H1 (cell line): ENCODE measurements around the gene MLKL. TPM values are rescaled to one million over a fixed set of nuclear protein-coding genes. Genes with fewer than 3 reads are reported as not detected.
A peak's percentile ranks its signal among the peaks of the same experiment; 100 is the strongest.

Source experiments
- CTCF ChIA-PET: fragments of 300-600 bp; sonication (Branson Sonifier 250); formaldehyde crosslinking; loops from one replicate; lab custom pipeline; 2021; ENCODE audit not compliant: partially characterized antibody; lab: Charles Lee
- POLR2A ChIA-PET: fragments of 300-600 bp; sonication (Branson Sonifier 250); formaldehyde crosslinking; loops from one replicate; lab custom pipeline; 2021; ENCODE audit warnings: inconsistent platforms; ENCODE audit not compliant: partially characterized antibody; lab: Charles Lee
- DNase-seq, 2 experiments: peaks; one replicate each; pipeline versions ENCODE4 v3.0.0 to v3.0.0-alpha.2; 2010 to 2022; ENCODE audit warnings: low spot score in 2 of 2, low read depth in 1 of 2, mixed read lengths in 1 of 2
- FAIRE-seq: peaks from 2 replicates; lab custom pipeline; 2011; peaks lifted over from hg19 to GRCh38; lab: Jason Lieb, UNC
- H2AFZ ChIP-seq: 2 replicates; pipeline ENCODE4 v1.8.1; 2012; ENCODE audit warnings: low read length, inconsistent platforms
- H2AK5ac ChIP-seq: 2 replicates; pipeline ENCODE4 v1.6.1; 2013; ENCODE audit warnings: low read depth, low read length
- H2BK120ac ChIP-seq: replicated peaks from 2 replicates; pipeline ENCODE3; 2013; ENCODE audit warnings: low read depth, low read length, inconsistent platforms
- H2BK12ac ChIP-seq: 2 replicates; pipeline ENCODE4 v1.6.1; 2013; ENCODE audit warnings: low read depth, low read length
- H2BK15ac ChIP-seq: 2 replicates; pipeline ENCODE4 v1.6.1; 2013; ENCODE audit warnings: low read length
- H2BK20ac ChIP-seq: 2 replicates; pipeline ENCODE4 v1.6.1; 2013; ENCODE audit warnings: low read length
- H2BK5ac ChIP-seq: 2 replicates; pipeline ENCODE4 v1.6.1; 2013; ENCODE audit warnings: low read depth, low read length
- H3K14ac ChIP-seq: 2 replicates; pipeline ENCODE4 v1.6.1; 2013; ENCODE audit warnings: inconsistent platforms; ENCODE audit not compliant: insufficient read length
- H3K18ac ChIP-seq: 2 replicates; pipeline ENCODE4 v1.6.1; 2013; ENCODE audit warnings: low read length; ENCODE audit errors: extremely low read depth
- H3K23ac ChIP-seq: 2 replicates; pipeline ENCODE4 v1.6.1; 2013; ENCODE audit warnings: inconsistent platforms; ENCODE audit not compliant: insufficient read length
- H3K23me2 ChIP-seq: 2 replicates; pipeline ENCODE4 v1.6.1; 2013; ENCODE audit warnings: low read depth, low read length
- H3K27ac ChIP-seq: 2 replicates; pipeline ENCODE4 v1.6.1; 2011; ENCODE audit warnings: low read depth, low read length, inconsistent platforms
- H3K27me3 ChIP-seq, 4 experiments: replicated peaks in 1 of 4; 1 replicate in 1 of 4; 2 replicates in 3 of 4; pipeline versions ENCODE4 v1.6.1 to v1.8.1; 2011 to 2013; ENCODE audit warnings: low read length in 3 of 4, mild to moderate bottlenecking in 3 of 4, inconsistent platforms in 2 of 4, mixed read lengths in 2 of 4, moderate library complexity in 1 of 4; ENCODE audit not compliant: control insufficient read depth in 3 of 4, insufficient read depth in 3 of 4; ENCODE audit errors: extremely low read depth in 1 of 4
- H3K36me3 ChIP-seq, 4 experiments: 2 replicates each; pipeline versions ENCODE4 v1.6.1 to v1.8.1; 2011 to 2013; ENCODE audit warnings: mild to moderate bottlenecking in 4 of 4, low read length in 3 of 4, moderate library complexity in 2 of 4, control low read depth in 1 of 4, inconsistent platforms in 1 of 4; ENCODE audit not compliant: insufficient read depth in 4 of 4, control insufficient read depth in 2 of 4
- H3K4ac ChIP-seq: replicated peaks from 2 replicates; pipeline ENCODE3; 2013; ENCODE audit warnings: low read length, low read depth, mixed read lengths, inconsistent platforms; ENCODE audit not compliant: insufficient read length
- H3K4me1 ChIP-seq, 4 experiments: replicated peaks in 1 of 4; 1 replicate in 1 of 4; 2 replicates in 3 of 4; pipeline versions ENCODE4 v1.6.1 to v1.8.1; 2011 to 2013; ENCODE audit warnings: low read length in 3 of 4, inconsistent platforms in 2 of 4, mixed read lengths in 1 of 4; ENCODE audit not compliant: insufficient read depth in 4 of 4, control insufficient read depth in 3 of 4
- H3K4me2 ChIP-seq, 2 experiments: 2 replicates each; pipeline versions ENCODE4 v1.6.1 to v1.8.1; 2011 to 2013; ENCODE audit warnings: low read depth in 2 of 2, low read length in 2 of 2, control low read depth in 1 of 2, inconsistent platforms in 1 of 2, mild to moderate bottlenecking in 1 of 2; ENCODE audit not compliant: insufficient read depth in 1 of 2
- H3K4me3 ChIP-seq, 4 experiments: fragments of 200-600, 300-600 bp in 1 of 4; sonication (generic), shearing (Covaris generic), sonication (Bioruptor Twin) in 1 of 4; 2 replicates each; pipeline versions ENCODE4 v1.5.1 to v1.8.1; 2011 to 2016; ENCODE audit warnings: low read length in 4 of 4, low read depth in 3 of 4, control low read depth in 2 of 4, inconsistent platforms in 2 of 4, mild to moderate bottlenecking in 2 of 4, mixed read lengths in 1 of 4, moderate library complexity in 1 of 4; ENCODE audit not compliant: insufficient read depth in 2 of 4; ENCODE audit errors: extremely low read depth in 1 of 4
- H3K56ac ChIP-seq: replicated peaks from 2 replicates; pipeline ENCODE3; 2013; ENCODE audit warnings: low read depth, mild to moderate bottlenecking, mixed read lengths, low read length, inconsistent platforms; ENCODE audit not compliant: insufficient read length
- H3K79me1 ChIP-seq: 2 replicates; pipeline ENCODE4 v1.6.1; 2013; ENCODE audit warnings: low read depth, low read length, control low read depth
- H3K79me2 ChIP-seq, 2 experiments: 2 replicates each; pipeline versions ENCODE4 v1.6.1 to v1.8.1; 2012 to 2013; ENCODE audit warnings: low read length in 2 of 2, mild to moderate bottlenecking in 2 of 2, inconsistent platforms in 1 of 2; ENCODE audit not compliant: insufficient read depth in 2 of 2, control insufficient read depth in 1 of 2
- H3K9ac ChIP-seq, 4 experiments: replicated peaks in 1 of 4; 1 replicate in 1 of 4; 2 replicates in 3 of 4; pipeline versions ENCODE4 v1.6.1 to v1.8.1; 2011 to 2013; ENCODE audit warnings: low read depth in 3 of 4, low read length in 3 of 4, control low read depth in 2 of 4, mild to moderate bottlenecking in 2 of 4, moderate library complexity in 2 of 4, inconsistent platforms in 1 of 4; ENCODE audit errors: extremely low read depth in 1 of 4
- H3K9me3 ChIP-seq, 2 experiments: 2 replicates each; pipeline versions ENCODE4 v1.6.1 to v1.8.1; 2012 to 2013; ENCODE audit warnings: mild to moderate bottlenecking in 2 of 2, moderate library complexity in 2 of 2, control low read depth in 1 of 2, inconsistent platforms in 1 of 2, low read depth in 1 of 2, low read length in 1 of 2, mixed read lengths in 1 of 2; ENCODE audit not compliant: insufficient read depth in 2 of 2
- H4K20me1 ChIP-seq, 2 experiments: replicated peaks in 1 of 2; 2 replicates each; pipeline versions ENCODE3 to v1.8.1; 2011 to 2013; ENCODE audit warnings: inconsistent platforms in 2 of 2, low read length in 2 of 2, mild to moderate bottlenecking in 1 of 2; ENCODE audit not compliant: insufficient read depth in 2 of 2, control insufficient read depth in 1 of 2
- H4K5ac ChIP-seq: 2 replicates; pipeline ENCODE4 v1.6.1; 2013; ENCODE audit warnings: low read length, low read depth, mixed read lengths, inconsistent platforms; ENCODE audit not compliant: insufficient read length
- H4K8ac ChIP-seq: 2 replicates; pipeline ENCODE4 v1.8.0; 2013; ENCODE audit warnings: mild to moderate bottlenecking, moderate library complexity, low read length, inconsistent platforms; ENCODE audit not compliant: insufficient read depth; ENCODE audit errors: extremely low read depth
- H4K91ac ChIP-seq: replicated peaks from 2 replicates; pipeline ENCODE3; 2013; ENCODE audit warnings: low read length, mixed read lengths, inconsistent platforms; ENCODE audit not compliant: insufficient read length
- ATF2 ChIP-seq: IDR thresholded peaks from 2 replicates; pipeline ENCODE4 v1.6.1; 2012; ENCODE audit warnings: low read length, inconsistent platforms
- ATF3 ChIP-seq: IDR thresholded peaks from 2 replicates; pipeline ENCODE4 v1.6.1; 2011; ENCODE audit warnings: low read depth, mild to moderate bottlenecking, low read length; ENCODE audit not compliant: insufficient read depth
- CEBPB ChIP-seq: IDR thresholded peaks from 2 replicates; pipeline ENCODE4 v1.6.1; 2012; ENCODE audit warnings: low read depth, low read length
- FOSL1 ChIP-seq: IDR thresholded peaks from 2 replicates; pipeline ENCODE4 v1.6.1; 2011; ENCODE audit warnings: mild to moderate bottlenecking, low read depth, low read length, moderate library complexity; ENCODE audit not compliant: insufficient read depth
- JUND ChIP-seq: IDR thresholded peaks from 2 replicates; pipeline ENCODE4 v1.6.1; 2011; ENCODE audit warnings: mild to moderate bottlenecking, improper control_type of control experiment, low read length
- SIX5 ChIP-seq: IDR thresholded peaks from 2 replicates; pipeline ENCODE4 v1.6.1; 2011; ENCODE audit warnings: mild to moderate bottlenecking, low read depth, low read length
- SP1 ChIP-seq: IDR thresholded peaks from 2 replicates; pipeline ENCODE4 v1.6.1; 2011; ENCODE audit warnings: low read depth, low read length
- SP2 ChIP-seq: IDR thresholded peaks from 2 replicates; pipeline ENCODE4 v1.6.1; 2012; ENCODE audit warnings: mild to moderate bottlenecking, low read length, inconsistent platforms
- YY1 ChIP-seq: IDR thresholded peaks from 2 replicates; pipeline ENCODE4 v1.6.1; 2011; ENCODE audit warnings: low read depth, mild to moderate bottlenecking, low read length
- WGBS, 2 experiments: shearing (Covaris generic) in 1 of 2; methylation state at CpG; one replicate each; pipeline versions ENCODE4 v1.1.6 to v1.1.7; 2013 to 2015; ENCODE audit warnings: low lambda C conversion rate in 2 of 2, mixed read lengths in 2 of 2, inconsistent platforms in 1 of 2, low coverage in 1 of 2, missing lambda C conversion rate in 1 of 2; ENCODE audit not compliant: insufficient replicate concordance in 2 of 2, insufficient coverage in 1 of 2, insufficient read length in 1 of 2; ENCODE audit errors: extremely low coverage in 1 of 2, missing lambda C conversion rate in 1 of 2; 5-methylcytosine and 5-hydroxymethylcytosine counted together
- polyA plus RNA-seq, 7 experiments: library from polyadenylated mRNA; depleted of rRNA in 3 of 7; stranded (reverse) in 5 of 7; unstranded in 2 of 7; fragments of >200 nt in 5 of 7; fragments of 200-250 nt in 2 of 7; gene quantifications; 1 replicate in 5 of 7; 2 replicates in 1 of 7; 4 replicates in 1 of 7; pipeline versions ENCODE4 v1.2.1 to v1.2.3, GENCODE V29; 2011 to 2013; ENCODE audit warnings: missing spikeins in 2 of 7, mixed read lengths in 2 of 7
- total RNA-seq: library from RNA; stranded (reverse); fragmentation: NEBNext Ultra II Directional; extraction: Animal tissue kit (Norgen Biotek cat#: 25700); gene quantifications from 2 replicates; pipeline ENCODE4 v1.2.1, GENCODE V29; 2021

MLKL gene
- total and polyA plus RNA-seq, 2 of the 8 experiments (the other 6 are each of a cell fraction or from before 2014, with no cell fraction given) = 1.6 to 2.1 TPM

- no peak overlapping the region for H2BK12ac ChIP-seq
- H3K23ac ChIP-seq = no peak overlapping the region
- no peak overlapping the region for H2BK120ac ChIP-seq
- peak; percentile 81 for FAIRE-seq
- no peak overlapping the region for H2BK5ac ChIP-seq
- peak; percentile 41 to 80 for DNase-seq
- 59% methylated on average over 19 of the region's 19 CpGs; no CpG with 5 or more reads in 1 of the 2 experiments for WGBS, 2 experiments
- no peak overlapping the region for H3K56ac ChIP-seq
- peaks cover 0 to 8% (median 3%) of the 10 kb centered on the region in 4 experiments; a peak in 3 of 7 replicates for H3K27me3 ChIP-seq
- peaks cover 9% of the 10 kb centered on the region for H3K23me2 ChIP-seq
- no peak overlapping the region for H3K9ac ChIP-seq
- ChIA-PET POLR2A (interaction anchor here (0.8 to 1.0 kb wide), 3 partner anchors 11 to 264 kb away, joined by 3 read pairs; no protein-coding TSS in a partner anchor), CTCF (interaction anchor here (1.0 to 4.3 kb wide), 5 partner anchors 31 to 227 kb away, joined by 3 to 27 read pairs (median 4); no protein-coding TSS in a partner anchor)
- no peak overlapping the region for H3K14ac ChIP-seq
- no peak overlapping the region for H4K91ac ChIP-seq
- peaks cover 0 to 3% (median 2%) of the 10 kb centered on the region in 4 experiments; a peak in 4 of 7 replicates for H3K4me1 ChIP-seq
- H3K27ac ChIP-seq = no peak overlapping the region
- H4K5ac ChIP-seq = no peak overlapping the region
- H3K18ac ChIP-seq = no peak overlapping the region
- no peak overlapping the region for H2BK20ac ChIP-seq
- no peaks in the 10 kb centered on the region for H3K9me3 ChIP-seq
- H2AFZ ChIP-seq = peak overlapping the region; percentile 85
- no peak overlapping the region for H2AK5ac ChIP-seq
- H3K4me2 ChIP-seq = peak overlapping the region; percentile 62 to 73
- no peak overlapping the region for H4K8ac ChIP-seq
- H3K36me3 ChIP-seq = no peaks in the 10 kb centered on the region
- no peaks in the 10 kb centered on the region for H3K79me1 ChIP-seq
- H3K4me3 ChIP-seq = peak overlapping the region; percentile 23 to 56 (median 34); a peak in 5 of 8 replicates
- H4K20me1 ChIP-seq = no peaks in the 10 kb centered on the region
- H3K4ac ChIP-seq = no peak overlapping the region
- H3K79me2 ChIP-seq = no peaks in the 10 kb centered on the region
- no peak overlapping the region for H2BK15ac ChIP-seq
- TF ChIP-seq YY1 (no peak), SP1 (peak; percentile 94), SIX5 (peak; percentile 93), ATF2 (no peak), FOSL1 (no peak), JUND (no peak), ATF3 (peak; percentile 97), SP2 (no peak), CEBPB (peak; percentile 73)
Measured at GRCh38 chr16:74695450-74696422, 4.9 kb downstream of the MLKL start.
